Body of pancreas (tissue), 4 donors: ENCODE data around the gene AGAP1.

Experiments
- CTCF ChIP-seq, 7 experiments: fragments of 450-650 bp in 4 of 7; fragments of 200-600 bp in 3 of 7; sonication (generic) in 3 of 7; IDR thresholded peaks; one replicate each; pipeline ENCODE4 v1.5.1; 2016 to 2019; ENCODE audit warnings: antibody characterized with exemption in 7 of 7
- POLR2A ChIP-seq, 3 donors: fragments of 450-650 bp; IDR thresholded peaks; one replicate each; pipeline ENCODE4 v1.6.1; 2016; ENCODE audit warnings: antibody characterized with exemption in 3 of 3, mild to moderate bottlenecking in 2 of 3

DNA sequence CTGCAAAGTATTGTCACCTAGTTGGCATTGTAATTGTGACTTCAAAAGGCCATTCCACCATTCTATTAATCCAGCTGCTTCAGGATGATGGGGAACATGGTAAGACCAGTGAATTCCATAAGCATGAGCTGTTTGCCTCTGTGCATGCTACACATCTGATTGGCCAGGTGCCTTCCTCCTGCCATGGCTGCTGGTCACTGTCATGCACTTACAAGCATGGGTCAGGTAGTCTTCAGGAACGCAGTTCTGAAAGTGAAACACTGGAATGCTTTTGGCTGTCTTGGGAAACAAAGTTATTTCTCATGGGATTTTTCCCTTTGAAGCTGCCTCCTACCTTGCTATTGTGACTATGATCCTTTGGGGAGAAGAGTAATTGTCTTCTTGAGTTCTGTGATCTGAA, 406.8 kb downstream of the AGAP1 start:
- TF ChIP-seq POLR2A (IDR thresholded peaks at IDR 0.05) (no peak), CTCF (IDR thresholded peaks at IDR 0.05) (no peak)
